HepG2 (cell line): ENCODE results near the gene TBCB. TPM values are rescaled to one million over a fixed set of nuclear protein-coding genes. Genes with fewer than 3 reads are reported as not detected.

Experiments
- ATAC-seq: fragments of 200-7000 bp; cut with Tn5 transposase; 3 replicates; pipeline ENCODE4 v1.9.1; 2020; ENCODE audit warnings: mild to moderate bottlenecking, moderate library complexity
- BruUV-seq: library from RNA; stranded (reverse); fragments of 400-500 nt; replicated peaks from 2 replicates; lab custom pipeline; 2021; lab: Mats Ljungman, UMichigan
- CTCF ChIA-PET: fragments of 300-600 bp; formaldehyde crosslinking; extraction: SDS; loops from one replicate; lab custom pipeline; 2021; ENCODE audit warnings: low total read pairs, inconsistent platforms, low intra/inter-chr PET ratio; lab: Yijun Ruan, JAX
- POLR2A ChIA-PET: fragments of 350-600 bp; sonication (Branson Sonifier 250); formaldehyde crosslinking; loops from one replicate; lab custom pipeline; 2020; ENCODE audit warnings: antibody characterized with exemption, inconsistent platforms; lab: Yijun Ruan, JAX
- DNase-seq: peaks from one replicate; pipeline ENCODE4 v3.0.0-alpha.2; 2015; ENCODE audit warnings: low spot score
- FAIRE-seq: peaks from 3 replicates; lab custom pipeline; 2011; peaks lifted over from hg19 to GRCh38; lab: Jason Lieb, UNC
- H2AFZ ChIP-seq: one replicate; pipeline ENCODE4 v1.6.1; 2011; ENCODE audit warnings: low read length, inconsistent platforms
- H3K27ac ChIP-seq: fragments of 300-600 bp; 3 replicates; pipeline ENCODE4 v1.8.0; 2011; ENCODE audit warnings: mixed run types, mild to moderate bottlenecking, mixed read lengths, low read length, inconsistent platforms; ENCODE audit not compliant: insufficient read depth; ENCODE audit errors: extremely low read length
- H3K27me3 ChIP-seq, 2 experiments: fragments of 200-600 bp in 1 of 2; 2 replicates in 1 of 2; 3 replicates in 1 of 2; pipeline versions ENCODE4 v1.6.0 to v1.8.0; 2011; ENCODE audit warnings: low read length in 2 of 2, mild to moderate bottlenecking in 2 of 2, moderate library complexity in 2 of 2, inconsistent platforms in 1 of 2; ENCODE audit not compliant: insufficient read depth in 2 of 2, control insufficient read depth in 1 of 2
- H3K36me3 ChIP-seq, 2 experiments: fragments of 200-600 bp in 1 of 2; replicated peaks in 1 of 2; 2 replicates in 1 of 2; 3 replicates in 1 of 2; pipeline versions ENCODE4 v1.5.1 to v1.8.0; 2011; ENCODE audit warnings: low read length in 2 of 2, inconsistent platforms in 1 of 2; ENCODE audit not compliant: insufficient read depth in 2 of 2, control insufficient read depth in 1 of 2
- H3K4me1 ChIP-seq: 2 replicates; pipeline ENCODE4 v1.5.1; 2012; ENCODE audit warnings: low read length, inconsistent platforms; ENCODE audit not compliant: insufficient read depth
- H3K4me2 ChIP-seq: 2 replicates; pipeline ENCODE4 v1.6.0; 2011; ENCODE audit warnings: low read depth, low read length, inconsistent platforms
- H3K4me3 ChIP-seq, 3 experiments: fragments of 200-600 bp in 1 of 3; sonication (generic), shearing (Covaris generic) in 1 of 3; replicated peaks in 1 of 3; 2 replicates each; pipeline ENCODE4 v1.5.1; 2011 to 2016; ENCODE audit warnings: low read length in 3 of 3, inconsistent platforms in 2 of 3, low read depth in 2 of 3, mild to moderate bottlenecking in 2 of 3, control low read depth in 1 of 3, mixed read lengths in 1 of 3; ENCODE audit not compliant: insufficient read depth in 1 of 3
- H3K79me2 ChIP-seq: one replicate; pipeline ENCODE4 v1.6.1; 2011; ENCODE audit warnings: low read length, inconsistent platforms; ENCODE audit not compliant: insufficient read depth
- H3K9ac ChIP-seq: 2 replicates; pipeline ENCODE4 v1.6.0; 2011; ENCODE audit warnings: mild to moderate bottlenecking, low read depth, low read length, inconsistent platforms; ENCODE audit not compliant: insufficient read depth
- H3K9me3 ChIP-seq: 2 replicates; pipeline ENCODE4 v1.5.1; 2012; ENCODE audit warnings: mild to moderate bottlenecking, low read length
- H4K20me1 ChIP-seq: 2 replicates; pipeline ENCODE4 v1.6.0; 2011; ENCODE audit warnings: inconsistent platforms, mild to moderate bottlenecking, low read length, moderate library complexity; ENCODE audit not compliant: insufficient read depth
- AGO2 ChIP-seq: fragments of 200-400 bp; formaldehyde crosslinking; optimal IDR thresholded peaks from 2 replicates; pipeline ENCODE3; 2017; ENCODE audit warnings: mild to moderate bottlenecking, low read depth, low read length, moderate library complexity
- BORCS8-MEF2B ChIP-seq: sonication (generic); formaldehyde crosslinking; IDR thresholded peaks from 2 replicates; pipeline ENCODE4 v1.8.0; 2022; ENCODE audit warnings: mild to moderate bottlenecking, missing genetic modification reagents
- BRCA1 ChIP-seq: sonication (generic); formaldehyde crosslinking; IDR thresholded peaks from 2 replicates; pipeline ENCODE4 v1.4.0; 2020; ENCODE audit warnings: missing genetic modification reagents
- CHCHD3 ChIP-seq: sonication (generic); formaldehyde crosslinking; IDR thresholded peaks from 2 replicates; pipeline ENCODE4 v1.8.0; 2022; ENCODE audit warnings: mild to moderate bottlenecking, missing genetic modification reagents, moderate library complexity
- CHD2 ChIP-seq: IDR thresholded peaks from 2 replicates; pipeline ENCODE4 v1.6.1; 2011; ENCODE audit warnings: low read depth, low read length, improper control_type of control experiment
- ESRRA ChIP-seq: sonication (generic); formaldehyde crosslinking; IDR thresholded peaks from 2 replicates; pipeline ENCODE4 v1.5.1; 2020; ENCODE audit warnings: mild to moderate bottlenecking, low read depth, missing genetic modification reagents
- FOXO1 ChIP-seq: sonication (generic); formaldehyde crosslinking; IDR thresholded peaks from 2 replicates; pipeline ENCODE4 v1.4.0; 2020; ENCODE audit warnings: missing genetic modification reagents
- GPN1 ChIP-seq: sonication (generic); formaldehyde crosslinking; IDR thresholded peaks from 2 replicates; pipeline ENCODE4 v1.5.1; 2020; ENCODE audit warnings: missing genetic modification reagents, borderline replicate concordance
- NFATC3 ChIP-seq: sonication (generic); formaldehyde crosslinking; IDR thresholded peaks from 2 replicates; pipeline ENCODE4 v1.5.1; 2020; ENCODE audit warnings: mild to moderate bottlenecking, missing genetic modification reagents
- RAD21 ChIP-seq: fragments of 450-650 bp; formaldehyde crosslinking; IDR thresholded peaks from 2 replicates; pipeline ENCODE4 v1.5.0; 2020; ENCODE audit warnings: mild to moderate bottlenecking
- REL ChIP-seq: sonication (generic); formaldehyde crosslinking; conservative IDR thresholded peaks from 2 replicates; pipeline ENCODE4 v1.8.0; 2022; ENCODE audit warnings: mild to moderate bottlenecking, missing genetic modification reagents, moderate library complexity
- SMAD9 ChIP-seq: sonication (generic); formaldehyde crosslinking; IDR thresholded peaks from 2 replicates; pipeline ENCODE4 v1.5.1; 2020; ENCODE audit warnings: mild to moderate bottlenecking, missing genetic modification reagents
- SMYD3 ChIP-seq: sonication (generic); formaldehyde crosslinking; IDR thresholded peaks from 2 replicates; pipeline ENCODE4 v1.8.1; 2023; ENCODE audit warnings: mild to moderate bottlenecking, missing genetic modification reagents
- ZNF224 ChIP-seq: sonication (generic); formaldehyde crosslinking; IDR thresholded peaks from 2 replicates; pipeline ENCODE4 v1.5.0; 2020; ENCODE audit warnings: mild to moderate bottlenecking, missing genetic modification reagents
- ZNF263 ChIP-seq: sonication (generic); formaldehyde crosslinking; IDR thresholded peaks from 2 replicates; pipeline ENCODE4 v1.4.0; 2020; ENCODE audit warnings: missing genetic modification reagents
- ZNF431 ChIP-seq: sonication (generic); formaldehyde crosslinking; IDR thresholded peaks from 2 replicates; pipeline ENCODE4 v1.9.0; 2022; ENCODE audit warnings: missing genetic modification reagents, low read depth, mild to moderate bottlenecking, borderline replicate concordance
- ZNF546 ChIP-seq: sonication (generic); formaldehyde crosslinking; conservative IDR thresholded peaks from 2 replicates; pipeline ENCODE4 v1.8.1; 2023; ENCODE audit warnings: mild to moderate bottlenecking, missing genetic modification reagents
- ZNF552 ChIP-seq: sonication (generic); formaldehyde crosslinking; IDR thresholded peaks from 2 replicates; pipeline ENCODE4 v1.9.0; 2022; ENCODE audit warnings: missing genetic modification reagents, mild to moderate bottlenecking, borderline replicate concordance
- ZNF776 ChIP-seq: sonication (generic); formaldehyde crosslinking; IDR thresholded peaks from 2 replicates; pipeline ENCODE4 v1.4.0; 2020; ENCODE audit warnings: mild to moderate bottlenecking, missing genetic modification reagents
- ZNF790 ChIP-seq: sonication (generic); formaldehyde crosslinking; IDR thresholded peaks from 2 replicates; pipeline ENCODE4 v1.8.0; 2022; ENCODE audit warnings: missing genetic modification reagents, mild to moderate bottlenecking, borderline replicate concordance
- ZSCAN20 ChIP-seq: sonication (generic); formaldehyde crosslinking; IDR thresholded peaks from 2 replicates; pipeline ENCODE4 v1.4.0; 2020; ENCODE audit warnings: missing genetic modification reagents, mild to moderate bottlenecking, borderline replicate concordance
- WGBS: methylation state at CpG from one replicate; pipeline ENCODE4 v1.1.6; 2017; ENCODE audit warnings: low lambda C conversion rate; 5-methylcytosine and 5-hydroxymethylcytosine counted together
- in situ Hi-C: cut with HindIII; loops from 2 replicates; pipeline ENCODE4 v1.10.0; 2017; ENCODE audit warnings: low pct_unique_long_range_greater_than_20kb; ENCODE audit not compliant: extremely low pct_ligation_motif_present
- intact Hi-C: fragments of 100-400 bp; cut with micrococcal nuclease; formaldehyde crosslinking; loops from one replicate; pipeline ENCODE4 v1.10.0; 2022; ENCODE audit not compliant: unreplicated experiment
- polyA plus RNA-seq, 8 experiments: library from polyadenylated mRNA; depleted of rRNA in 3 of 8; stranded (reverse) in 7 of 8; unstranded in 1 of 8; fragments of >200 nt; fragmentation: Illumina TruSeq in 4 of 8; extraction: Trizol in 4 of 8; gene quantifications; 2 replicates each; pipeline versions ENCODE4 v1.2.1 to v1.2.3, GENCODE V29; 2011 to 2016; ENCODE audit warnings: low read depth in 4 of 8, missing spikeins in 1 of 8, mixed read lengths in 1 of 8; ENCODE audit not compliant: insufficient read depth in 1 of 8
- total RNA-seq, 5 experiments: library from RNA; depleted of rRNA; stranded (reverse); fragments of >200 nt; fragmentation: Illumina TruSeq; extraction: Trizol; gene quantifications; 2 replicates each; pipeline ENCODE4 v1.2.3, GENCODE V29; 2016; ENCODE audit warnings: low read depth in 1 of 5
- TF ChIP-seq, protein P1 (sequence below): sonication (generic); formaldehyde crosslinking; IDR thresholded peaks from 2 replicates; pipeline ENCODE4 v1.4.0; 2020; ENCODE audit warnings: missing genetic modification reagents, borderline replicate concordance

Gene TBCB
- total and polyA plus RNA-seq, 2 of the 13 experiments (the other 11 are each of a cell fraction or from before 2014, with no cell fraction given), result 271 to 276 TPM

DNA sequence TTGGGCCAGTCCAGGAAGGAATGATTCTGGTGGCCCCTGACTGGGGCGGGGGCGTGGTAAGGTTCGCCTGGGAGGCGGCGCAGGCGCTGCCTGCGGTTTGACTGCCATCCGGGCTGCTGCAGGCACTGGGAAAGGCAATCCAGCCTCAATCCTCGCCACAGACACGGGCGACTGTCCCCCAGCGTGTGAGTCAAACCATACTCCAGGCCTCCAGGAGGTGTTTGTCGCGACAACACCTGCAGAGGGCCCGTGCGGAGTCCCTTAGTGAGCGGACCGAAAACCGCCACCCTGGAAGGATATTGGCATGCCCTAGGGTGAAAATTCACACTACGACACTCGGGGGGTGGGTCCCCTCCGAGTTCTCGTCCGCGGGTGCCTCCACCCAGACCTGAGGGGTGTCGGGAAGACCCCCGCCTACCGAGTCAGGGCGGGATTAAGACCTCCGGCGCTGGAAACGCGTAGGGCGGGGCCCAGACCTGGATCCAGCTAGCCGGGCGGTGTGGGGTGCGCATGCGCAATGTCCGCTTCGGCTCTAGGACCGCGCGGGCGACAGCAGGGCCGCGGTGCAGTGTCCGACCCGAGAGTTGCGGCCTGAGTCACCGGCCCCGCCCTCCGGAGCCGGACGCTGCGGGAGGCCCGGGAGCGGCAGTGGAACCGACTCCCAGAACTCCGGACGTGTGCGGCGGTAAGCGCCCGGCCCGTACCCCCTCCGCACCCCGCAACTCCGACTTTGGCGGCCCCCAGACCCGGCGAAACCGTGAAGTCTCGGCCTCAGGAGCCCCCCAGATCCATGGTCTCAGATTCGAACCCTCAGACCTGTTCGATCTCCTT lies 24.4 kb downstream of the TBCB start, which contains the start of gene CAPNS1 (continued):
- TF ChIP-seq BORCS8-MEF2B (CRISPR knock-in tag) (peak; percentile 87; the same call in 1 of the 2 replicates), ZNF552 (peak; percentile 87), REL (CRISPR knock-in tag) (0 out of 2 replicates have a peak, but pooled peaks have one; percentile 33), FOXO1 (CRISPR knock-in tag) (peak; percentile 52; the same call in 1 of the 2 replicates), ZSCAN20 (CRISPR knock-in tag) (0 out of 2 replicates have a peak, but pooled peaks have one; percentile 73), RAD21 (CRISPR knock-in tag) (peak; percentile 43; the same call in 1 of the 2 replicates), ESRRA (CRISPR knock-in tag) (no peak)

DNA sequence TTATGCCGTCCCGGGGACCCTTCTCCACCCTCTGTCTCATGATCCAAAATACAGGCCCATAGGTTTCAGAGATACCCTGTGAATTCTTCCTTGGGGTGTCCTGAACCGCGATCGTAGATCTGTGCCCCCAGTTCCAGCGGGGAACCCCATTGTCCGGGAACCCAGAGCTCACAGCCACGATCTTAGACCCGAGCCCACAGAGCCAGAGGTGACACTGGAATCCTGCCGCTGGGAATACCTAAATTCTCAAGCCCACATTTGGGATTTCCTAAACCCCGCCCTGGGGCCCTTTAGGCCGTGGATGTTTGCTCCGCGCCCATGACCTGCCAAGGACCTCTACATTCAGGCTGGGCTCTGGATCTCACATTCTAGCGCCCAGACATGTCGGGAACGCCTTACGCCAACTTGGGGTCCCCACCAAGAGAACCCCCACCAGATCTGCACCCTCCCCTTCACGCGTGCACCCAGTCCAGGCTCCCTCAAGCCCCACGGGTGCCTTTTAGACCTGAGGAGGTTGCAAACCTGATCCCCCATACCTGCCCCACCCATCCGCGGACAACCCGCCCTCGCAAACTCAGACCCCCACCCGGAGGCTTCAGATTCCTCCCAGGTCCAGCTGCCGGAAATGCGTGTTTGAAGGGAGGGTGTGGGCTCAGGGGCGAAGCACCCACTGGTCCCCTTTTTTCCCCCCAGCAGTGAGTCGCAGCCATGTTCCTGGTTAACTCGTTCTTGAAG lies 25.2 kb downstream of the TBCB start:
- Histone ChIP-seq H3K27ac (peak overlapping the region; percentile 93), H3K36me3 (peaks cover 8 to 19% of the 10 kb centered on the region in 2 experiments), H3K4me3 (peak overlapping the region; percentile 79 to 100 (median 98)), H3K4me2 (peak overlapping the region; percentile 64), H3K9ac (peak overlapping the region; percentile 99), H3K27me3 (no peaks in the 10 kb centered on the region; a peak in 1 of 5 replicates), H3K79me2 (peaks cover 16% of the 10 kb centered on the region), H3K9me3 (no peaks in the 10 kb centered on the region), H4K20me1 (peaks cover 8% of the 10 kb centered on the region), H3K4me1 (peaks cover 24% of the 10 kb centered on the region), H2AFZ (no peak overlapping the region)
- WGBS, result 0% methylated on average over 11 of the region's 31 CpGs
- DNase-seq (peak; percentile 53), FAIRE-seq (no peak), ATAC-seq (peak; percentile 30)
- intact Hi-C loops (loop anchor here (1.0 to 2.0 kb wide), 2 partner anchors 14 to 24 kb away; no protein-coding TSS in a partner anchor), in situ Hi-C loops (no loop called here)
- BruUV-seq, result TSS peak; percentile 85
- POLR2A ChIA-PET, result interaction anchor here (0.7 to 2.0 kb wide), 7 partner anchors 12 to 1177 kb away, joined by 3 to 51 read pairs (median 5); partner anchors contain the start of genes POLR2I, TBCB, THAP8 and WDR62
- CTCF ChIA-PET, result no interaction called here
- TF ChIP-seq ZNF546 (CRISPR knock-in tag) (no peak), SMAD9 (CRISPR knock-in tag) (no peak), SMYD3 (CRISPR knock-in tag) (no peak), ZNF790 (CRISPR knock-in tag) (peak; percentile 32; the same call in 1 of the 2 replicates), CHD2 (no peak), ZNF431 (CRISPR knock-in tag) (0 out of 2 replicates have a peak, but pooled peaks have one; percentile 2), GPN1 (no peak), AGO2 (peak; percentile 36), BRCA1 (CRISPR knock-in tag) (no peak), ZNF263 (CRISPR knock-in tag) (no peak), CHCHD3 (CRISPR knock-in tag) (no peak), ZNF224 (CRISPR knock-in tag) (0 out of 2 replicates have a peak, but pooled peaks have one; percentile 88), NFATC3 (CRISPR knock-in tag) (no peak), ZNF776 (no peak)
- TF ChIP-seq, protein P1, sequence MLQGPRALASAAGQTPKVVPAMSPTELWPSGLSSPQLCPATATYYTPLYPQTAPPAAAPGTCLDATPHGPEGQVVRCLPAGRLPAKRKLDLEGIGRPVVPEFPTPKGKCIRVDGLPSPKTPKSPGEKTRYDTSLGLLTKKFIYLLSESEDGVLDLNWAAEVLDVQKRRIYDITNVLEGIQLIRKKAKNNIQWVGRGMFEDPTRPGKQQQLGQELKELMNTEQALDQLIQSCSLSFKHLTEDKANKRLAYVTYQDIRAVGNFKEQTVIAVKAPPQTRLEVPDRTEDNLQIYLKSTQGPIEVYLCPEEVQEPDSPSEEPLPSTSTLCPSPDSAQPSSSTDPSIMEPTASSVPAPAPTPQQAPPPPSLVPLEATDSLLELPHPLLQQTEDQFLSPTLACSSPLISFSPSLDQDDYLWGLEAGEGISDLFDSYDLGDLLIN (CRISPR knock-in tag), result 0 out of 2 replicates have a peak, but pooled peaks have one; percentile 31
